EL (cell line): ENCODE measurements around the gene COX6A1.
A peak's percentile ranks its signal among the peaks of the same experiment; 100 is the strongest.
"Not testable (repeated sequence)": the region's sequence is repeated elsewhere in the genome, so short reads cannot be mapped to it uniquely, and the experiment has no call there.

Experiments used
- DNase-seq: peaks from one replicate; pipeline ENCODE4 v3.0.0-alpha.2; 2016

COX6A1 gene

GRCh38 chr12:120468821-120469449, 31.0 kb downstream of the COX6A1 start:
- DNase-seq = no peak

GRCh38 chr12:120469450-120470149, 31.7 kb downstream of the COX6A1 start, which contains the start of gene SRSF9:
TSS of gene SRSF9 (minus strand) at chr12:120469748. CDS start at chr12:120469609, 139 bp downstream.
- DNase-seq = peak; percentile 95

- peak; percentile 29 for DNase-seq
Observed at GRCh38 chr12:120470150-120470784, 32.4 kb downstream of the COX6A1 start.

GRCh38 chr12:120472521-120472920, 34.6 kb downstream of the COX6A1 start:
- DNase-seq = no peak

GRCh38 chr12:120473807-120474615, 36.1 kb downstream of the COX6A1 start:
- no peak for DNase-seq

GRCh38 chr12:120474616-120474960, 36.7 kb downstream of the COX6A1 start:
- peak; percentile 93 for DNase-seq

DNA sequence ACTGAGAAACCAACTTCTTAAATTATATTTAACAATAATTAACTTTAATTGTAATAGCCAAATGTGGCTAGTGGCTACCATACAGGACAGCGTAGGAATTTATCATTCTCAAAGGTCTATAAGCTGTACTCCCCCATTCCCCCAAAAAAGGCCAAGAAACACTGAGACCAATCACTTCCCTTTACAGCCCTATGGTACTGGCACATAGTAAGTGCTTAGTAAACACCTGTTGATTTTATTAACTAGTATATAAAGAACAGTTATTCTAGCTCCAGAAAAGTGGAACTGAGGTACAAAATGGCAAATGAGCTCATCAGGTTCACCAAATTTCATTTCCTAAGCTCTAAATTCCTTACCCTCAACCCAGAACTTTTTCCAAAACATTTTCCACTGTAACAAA, 37.7 kb downstream of the COX6A1 start:
- DNase-seq = no peak

- DNase-seq = no peak
Observed at GRCh38 chr12:120479458-120479857, 41.5 kb downstream of the COX6A1 start.

- no peak for DNase-seq
Observed at GRCh38 chr12:120480211-120480610, 42.3 kb downstream of the COX6A1 start.

GRCh38 chr12:120481022-120481767, 43.3 kb downstream of the COX6A1 start:
- DNase-seq = no peak

- DNase-seq = no peak
Observed at GRCh38 chr12:120483621-120484020, 45.7 kb downstream of the COX6A1 start.

DNA sequence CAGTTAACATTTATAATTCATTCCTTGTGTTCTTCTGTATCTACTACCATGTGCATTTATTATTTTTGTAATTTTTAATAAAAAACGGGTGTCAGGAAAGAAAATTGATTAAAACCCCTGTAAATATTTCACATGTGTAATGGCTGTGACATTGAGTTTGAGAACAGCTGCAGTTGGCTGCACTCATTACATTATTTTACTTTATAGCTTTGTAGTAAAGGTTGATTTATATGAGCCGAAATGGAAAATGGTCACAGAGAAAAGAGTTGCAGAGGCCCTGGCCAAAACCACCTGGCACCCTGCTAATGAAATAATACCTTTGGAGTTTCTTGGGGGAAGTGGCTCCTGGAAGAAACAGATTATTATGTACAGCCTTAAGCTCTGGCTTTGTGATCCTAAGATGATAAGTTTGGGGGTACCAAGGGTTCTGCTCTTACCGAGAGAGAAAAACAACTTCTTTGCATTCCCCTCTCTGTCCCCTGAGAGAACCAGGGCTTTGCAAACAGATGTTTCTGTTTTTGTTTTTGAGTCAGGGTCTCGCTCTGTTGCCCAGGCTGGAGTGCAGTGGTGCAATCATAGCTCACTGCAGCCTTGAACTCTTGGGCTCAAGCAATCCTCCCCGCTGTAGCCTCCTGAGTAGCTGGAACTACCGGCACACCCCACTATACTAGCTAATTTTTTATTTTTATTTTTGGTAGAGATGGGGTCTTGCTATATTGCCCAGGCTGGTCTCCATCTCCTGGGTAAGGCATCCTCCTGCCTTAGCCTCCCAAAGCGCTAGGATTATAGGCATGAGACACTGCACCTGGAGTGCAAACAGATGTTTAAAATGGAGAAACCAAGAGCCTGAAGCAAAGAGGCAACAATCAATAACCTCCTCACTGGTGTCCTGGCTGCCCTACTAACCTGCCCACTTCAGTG, 48.3 kb downstream of the COX6A1 start:
- no peak for DNase-seq

GRCh38 chr12:120487552-120487951, 49.6 kb downstream of the COX6A1 start:
- not testable (repeated sequence) for DNase-seq

DNA sequence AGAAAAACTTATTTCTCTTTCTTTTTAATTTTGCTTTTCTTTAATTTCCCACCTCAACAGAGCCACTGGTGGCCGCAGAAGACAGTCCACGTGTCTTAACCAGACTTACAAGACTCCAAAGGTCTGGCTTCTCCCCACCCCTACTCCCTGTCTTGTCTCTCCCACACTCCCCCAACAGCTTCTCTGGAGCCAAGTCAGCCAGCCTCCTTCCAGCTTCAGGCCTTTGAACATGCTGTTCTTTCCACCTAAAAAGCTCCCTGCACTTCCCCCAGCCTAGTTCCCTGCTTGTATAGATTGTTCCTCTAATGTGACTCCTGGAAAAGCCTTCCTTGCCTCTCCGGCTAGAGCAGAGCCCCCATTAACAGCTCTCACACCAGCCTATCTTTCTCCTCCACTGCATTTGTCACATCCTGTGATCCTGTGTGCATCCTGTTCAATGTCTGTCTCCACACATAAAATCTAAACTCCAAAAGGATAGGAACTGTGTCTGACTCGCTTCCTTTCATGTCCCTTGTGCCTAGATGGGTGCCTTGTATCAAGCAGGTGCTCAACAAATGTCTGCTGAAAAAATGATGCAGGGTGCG, 50.2 kb downstream of the COX6A1 start:
- no peak for DNase-seq

GRCh38 chr12:120489018-120489417, 51.1 kb downstream of the COX6A1 start:
- DNase-seq = peak; percentile 19

DNA sequence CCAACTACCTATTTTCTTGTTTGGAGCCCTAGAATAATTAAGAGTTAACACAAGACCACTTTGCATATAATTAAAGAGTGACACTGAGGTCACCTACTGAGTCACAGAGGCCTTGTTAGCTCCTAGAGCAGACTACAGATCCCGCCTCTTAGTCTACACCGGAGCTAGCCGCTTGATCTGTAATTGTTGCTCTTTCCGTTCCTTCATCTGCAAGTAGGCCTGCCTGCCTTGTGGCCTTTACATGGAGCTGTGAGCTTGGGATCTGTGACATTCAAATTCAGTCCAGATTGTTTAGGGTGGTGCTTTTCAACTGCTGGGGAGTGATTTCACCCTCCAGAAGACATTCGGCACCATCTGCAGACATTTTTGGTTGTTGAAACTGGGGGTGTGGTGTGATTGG, 52.4 kb downstream of the COX6A1 start:
- no peak for DNase-seq
